HTR-8/SVneo (cell line): ENCODE data around the gene SLC5A12.

Source experiments
- DNase-seq: peaks from one replicate; pipeline ENCODE4 v3.0.0; 2011; ENCODE audit warnings: low spot score, mixed read lengths; ENCODE audit not compliant: insufficient read length
- FAIRE-seq: peaks from 2 replicates; lab custom pipeline; 2011; peaks lifted over from hg19 to GRCh38; lab: Jason Lieb, UNC

The SLC5A12 gene

GRCh38 chr11:26719998-26720397 is 1.9 kb downstream of the SLC5A12 start:
- no peak for FAIRE-seq
- DNase-seq: no peak

GRCh38 chr11:26719289-26719973 is 2.4 kb downstream of the SLC5A12 start:
- FAIRE-seq: no peak

GRCh38 chr11:26717771-26718170 is 4.1 kb downstream of the SLC5A12 start:
- FAIRE-seq (no peak), DNase-seq (no peak)

More at GRCh38 chr11:26719289-26719973, 2.4 kb downstream of the SLC5A12 start:
- no peak for DNase-seq

- DNase-seq: no peak
- FAIRE-seq: no peak
These were observed 6.7 kb downstream of the SLC5A12 start for GRCh38 chr11:26715133-26715532.

GRCh38 chr11:26712497-26712896 is 9.4 kb downstream of the SLC5A12 start:
- FAIRE-seq (no peak), DNase-seq (no peak)

GRCh38 chr11:26710489-26710888 is 11.4 kb downstream of the SLC5A12 start:
- FAIRE-seq: no peak
- no peak for DNase-seq

GRCh38 chr11:26708736-26709456 is 13.0 kb downstream of the SLC5A12 start:
- FAIRE-seq (no peak), DNase-seq (no peak)

- DNase-seq: no peak
- no peak for FAIRE-seq
These were observed 15.7 kb downstream of the SLC5A12 start for GRCh38 chr11:26706181-26706580.

- no peak for FAIRE-seq
- DNase-seq: no peak
These were observed 17.6 kb downstream of the SLC5A12 start for GRCh38 chr11:26704249-26704648.

GRCh38 chr11:26703411-26704191 is 18.3 kb downstream of the SLC5A12 start:
- FAIRE-seq: no peak

GRCh38 chr11:26702406-26702805 is 19.5 kb downstream of the SLC5A12 start:
- DNase-seq (no peak), FAIRE-seq (no peak)

More at GRCh38 chr11:26703411-26704191, 18.3 kb downstream of the SLC5A12 start:
- no peak for DNase-seq

GRCh38 chr11:26700574-26701235 is 21.2 kb downstream of the SLC5A12 start:
- no peak for DNase-seq
- no peak for FAIRE-seq

- no peak for FAIRE-seq
- DNase-seq: no peak
These were observed 23.6 kb downstream of the SLC5A12 start for GRCh38 chr11:26698224-26698623.

- FAIRE-seq (no peak), DNase-seq (no peak)
These were observed 25.5 kb downstream of the SLC5A12 start for GRCh38 chr11:26696330-26696729.

GRCh38 chr11:26688701-26689100 is 33.2 kb downstream of the SLC5A12 start:
- FAIRE-seq (no peak), DNase-seq (no peak)

GRCh38 chr11:26687351-26687750 is 34.5 kb downstream of the SLC5A12 start:
- DNase-seq (no peak), FAIRE-seq (no peak)

- FAIRE-seq: no peak
These were observed 44.3 kb downstream of the SLC5A12 start for GRCh38 chr11:26677566-26677965.

GRCh38 chr11:26676641-26677040 is 45.2 kb downstream of the SLC5A12 start:
- FAIRE-seq: no peak
- no peak for DNase-seq

More at GRCh38 chr11:26677566-26677965, 44.3 kb downstream of the SLC5A12 start:
- no peak for DNase-seq

- FAIRE-seq (no peak), DNase-seq (no peak)
These were observed 46.5 kb downstream of the SLC5A12 start for GRCh38 chr11:26675233-26675928.

- FAIRE-seq: no peak
- no peak for DNase-seq
These were observed 55.9 kb downstream of the SLC5A12 start for GRCh38 chr11:26665946-26666345.
